Activated CD4-positive, alpha-beta T cell treated with anti-CD3 and anti-CD28 coated beads, Interleukin-2, amount 50 U/mL, for 4 hours (primary cell): ENCODE measurements around the gene CFAP61.

Experiments used
- DNase-seq, 2 experiments: peaks; one replicate each; pipeline ENCODE4 v3.0.0-alpha.2; 2020

CFAP61 gene

GRCh38 chr20:20181322-20181721, 129.0 kb downstream of the CFAP61 start:
- DNase-seq, result no peak

GRCh38 chr20:20184149-20184548, 131.8 kb downstream of the CFAP61 start:
- DNase-seq, result no peak

DNA sequence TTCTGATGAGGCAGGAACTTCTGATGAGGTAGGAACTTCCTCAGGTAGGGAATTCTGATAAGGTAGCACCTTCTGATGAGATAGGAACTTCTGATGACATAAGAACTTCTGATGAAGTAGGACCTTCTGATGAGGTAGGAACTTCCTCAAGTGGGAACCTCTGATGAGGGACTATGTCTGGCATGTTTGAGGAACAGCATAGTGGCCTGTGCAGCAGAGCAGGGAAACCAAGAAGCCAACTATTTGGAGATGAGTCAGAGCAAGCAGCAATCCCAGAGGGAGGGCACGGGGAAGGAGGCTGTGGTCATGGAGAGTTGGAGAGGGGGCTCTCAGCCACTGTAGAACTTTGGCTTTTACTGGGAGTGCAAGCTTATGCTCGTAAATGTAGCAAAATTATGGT, 132.4 kb downstream of the CFAP61 start:
- DNase-seq, result no peak

DNA sequence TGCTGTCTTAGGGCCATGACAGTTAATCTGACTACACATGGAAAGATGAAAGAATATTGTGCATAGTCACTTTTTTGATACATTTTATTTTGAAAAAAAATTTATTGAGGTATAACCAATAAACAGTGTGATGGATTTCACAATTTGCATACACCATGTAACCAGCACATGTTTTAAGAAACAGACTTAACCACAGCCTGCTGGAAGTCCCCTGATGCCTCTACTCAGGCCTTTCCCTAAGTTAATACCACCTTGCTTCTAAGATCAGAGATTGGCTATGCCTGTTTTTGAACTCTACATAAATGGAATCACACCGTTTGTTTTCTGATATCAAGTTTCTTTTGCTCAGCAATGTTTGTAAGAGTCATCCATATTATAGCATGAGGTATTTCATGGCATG, 136.3 kb downstream of the CFAP61 start:
- DNase-seq, result no peak

DNA sequence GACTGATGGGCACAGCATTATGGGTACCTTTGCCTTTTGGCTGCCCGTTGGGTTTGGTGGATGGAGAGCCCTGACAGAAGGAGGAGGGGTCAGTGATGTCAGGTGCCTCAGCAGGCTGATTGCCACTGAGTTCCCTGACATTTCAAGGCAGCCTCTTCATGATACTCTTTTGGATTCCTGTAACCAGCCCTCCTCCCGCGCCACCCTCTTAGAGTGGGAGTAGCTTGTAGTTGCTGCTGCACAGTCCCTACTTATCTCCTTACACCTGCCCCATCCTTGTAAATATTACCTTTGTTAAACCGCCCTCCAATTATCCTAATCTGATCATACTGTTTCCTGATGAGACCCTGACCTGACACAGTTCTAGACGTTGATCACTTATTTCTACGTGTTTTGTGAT, 140.0 kb downstream of the CFAP61 start:
- DNase-seq, result no peak

- DNase-seq, result no peak
Observed at GRCh38 chr20:20195021-20195705, 142.8 kb downstream of the CFAP61 start.

- DNase-seq, result no peak
Observed at GRCh38 chr20:20196610-20197009, 144.3 kb downstream of the CFAP61 start.

DNA sequence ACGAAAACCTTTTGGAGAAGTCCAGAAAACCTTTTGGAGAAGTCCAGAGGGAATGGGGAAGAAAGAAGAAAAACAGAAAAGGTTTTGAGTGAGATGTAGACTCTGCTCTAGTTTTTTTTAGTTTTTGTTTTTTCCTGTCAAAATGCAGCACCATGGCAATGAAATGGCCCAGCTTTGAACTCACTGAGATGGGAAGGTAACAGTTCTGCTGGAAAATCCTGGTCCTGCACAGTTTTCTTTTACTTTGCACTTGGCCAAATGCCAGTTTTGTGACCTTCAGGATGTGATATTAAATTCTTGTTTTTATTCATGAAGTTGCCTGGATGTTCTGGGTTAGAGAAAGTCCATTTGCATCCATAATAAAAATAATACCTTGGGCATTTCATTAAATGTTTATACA, 145.7 kb downstream of the CFAP61 start:
- DNase-seq, result no peak

GRCh38 chr20:20199361-20200160, 147.2 kb downstream of the CFAP61 start:
- DNase-seq, result no peak

DNA sequence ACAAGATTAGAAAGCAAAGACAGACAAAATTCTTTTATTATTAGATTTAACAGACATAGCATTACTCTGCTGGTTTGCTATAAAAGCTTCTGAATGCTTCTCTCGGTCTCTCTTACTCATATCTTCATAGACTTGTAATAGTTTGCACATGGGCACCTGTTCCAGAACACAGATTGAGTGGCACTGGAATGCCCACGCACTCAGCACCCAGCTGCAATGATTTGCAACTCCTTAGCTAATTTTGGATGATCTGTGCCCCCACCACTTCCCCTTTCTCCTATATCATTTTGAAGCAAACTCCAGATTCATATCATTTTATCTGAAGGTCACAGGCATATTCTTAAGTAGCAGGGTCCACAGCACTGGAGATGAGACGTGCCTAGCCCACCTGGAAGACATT, 148.8 kb downstream of the CFAP61 start:
- no peak for DNase-seq

DNA sequence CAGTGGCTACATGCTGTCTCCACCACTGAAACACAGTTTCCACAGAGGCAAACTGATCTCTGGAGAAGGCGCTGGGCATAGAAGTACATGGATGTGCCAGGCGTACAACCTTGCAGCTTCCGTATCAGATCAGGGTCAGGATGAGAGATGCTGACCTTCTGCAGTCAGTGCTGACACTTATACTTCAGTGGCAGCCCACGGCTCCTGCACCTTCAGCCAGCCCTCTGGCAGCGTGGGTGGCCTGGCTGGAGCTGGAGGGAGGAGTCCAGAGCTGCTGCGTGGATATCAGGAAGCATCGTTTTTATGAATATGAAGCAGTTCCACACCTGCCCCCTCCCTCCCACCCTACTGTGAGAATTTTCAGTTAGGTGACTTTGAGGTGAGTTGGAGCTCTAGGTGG, 149.3 kb downstream of the CFAP61 start:
- DNase-seq, result no peak

DNA sequence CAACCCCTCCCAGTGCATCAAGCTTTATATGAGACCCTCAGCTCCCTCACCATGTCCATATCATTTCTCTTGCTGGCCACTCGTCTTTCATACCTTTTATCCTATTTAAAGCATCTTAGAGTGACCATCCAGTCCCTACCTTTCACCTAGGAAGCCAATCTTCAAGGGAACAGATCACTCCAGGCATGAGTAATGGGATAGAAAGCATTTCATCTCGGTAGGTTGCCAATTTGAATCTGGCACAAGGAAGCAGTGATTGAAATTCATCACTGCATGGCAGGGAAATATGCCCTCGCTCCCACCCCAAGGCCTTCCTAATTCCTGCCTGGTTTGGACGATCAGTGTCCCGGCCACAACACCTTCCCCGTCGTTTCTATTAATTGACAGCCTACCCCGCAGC, 150.4 kb downstream of the CFAP61 start:
- DNase-seq, result no peak

DNA sequence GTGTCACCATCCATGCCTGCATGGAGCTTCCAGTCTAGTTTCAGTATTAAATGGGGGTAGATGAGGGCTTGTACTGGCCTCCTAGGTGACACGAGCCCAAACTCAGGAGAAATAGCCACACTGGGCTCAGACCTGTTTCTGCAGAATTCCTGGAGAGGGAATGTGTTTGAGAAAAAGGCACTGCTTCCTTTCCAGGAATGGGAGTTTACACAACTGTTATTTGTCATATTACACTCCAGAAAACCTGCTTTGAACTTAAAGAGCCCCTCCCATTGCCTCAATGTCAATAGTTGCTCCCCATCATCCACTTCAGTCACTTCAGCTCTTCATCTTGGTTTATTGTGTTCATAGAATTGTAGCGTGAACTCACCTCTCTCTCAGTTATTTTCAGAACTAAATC, 151.5 kb downstream of the CFAP61 start:
- DNase-seq, result no peak

- DNase-seq, result no peak
Observed at GRCh38 chr20:20204256-20204655, 151.9 kb downstream of the CFAP61 start.

GRCh38 chr20:20205141-20205861, 153.0 kb downstream of the CFAP61 start:
- no peak for DNase-seq

- no peak for DNase-seq
Observed at GRCh38 chr20:20205862-20206236, 153.5 kb downstream of the CFAP61 start.

DNA sequence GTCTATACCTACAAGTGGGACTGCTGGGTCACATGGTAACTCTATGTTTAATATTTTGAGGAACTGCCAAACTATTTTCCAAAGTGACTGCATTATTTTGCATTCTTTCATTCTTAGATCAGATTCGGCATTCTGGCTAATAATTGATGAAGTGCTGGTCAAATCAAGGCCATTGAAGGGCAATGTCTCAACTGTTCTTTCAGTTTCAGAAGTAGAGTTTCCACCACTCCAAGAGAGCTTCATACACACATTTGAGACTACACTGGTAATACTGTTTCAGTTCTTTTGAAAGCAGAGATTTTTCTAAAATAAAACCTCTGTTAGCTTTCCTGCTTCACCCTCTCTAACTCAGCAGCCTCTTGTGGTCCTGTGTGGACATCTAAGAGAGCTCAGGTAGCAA, 154.5 kb downstream of the CFAP61 start:
- DNase-seq, result no peak

GRCh38 chr20:20207291-20207690, 155.0 kb downstream of the CFAP61 start:
- no peak for DNase-seq

- DNase-seq, result no peak
Observed at GRCh38 chr20:20207872-20208271, 155.5 kb downstream of the CFAP61 start.

GRCh38 chr20:20209684-20210083, 157.4 kb downstream of the CFAP61 start:
- DNase-seq, result no peak

DNA sequence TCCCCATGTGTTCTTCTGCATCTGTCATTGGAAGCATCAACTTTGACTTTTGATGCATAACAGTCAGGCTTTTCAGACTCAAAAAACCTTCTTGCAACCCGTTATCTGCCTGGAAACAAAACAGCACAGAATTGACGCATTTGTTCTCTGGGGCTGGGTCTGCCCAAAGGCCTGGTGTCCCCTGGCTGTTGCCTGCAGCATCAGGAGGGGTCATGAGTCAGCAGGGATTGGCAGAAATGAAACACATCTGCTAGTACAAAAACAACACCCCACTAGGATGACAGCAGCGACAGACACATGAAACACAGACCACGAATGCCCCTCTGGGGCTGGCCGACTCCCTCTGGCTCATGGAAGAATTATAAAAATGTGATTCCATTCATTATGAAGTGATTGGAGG, 158.0 kb downstream of the CFAP61 start:
- no peak for DNase-seq

GRCh38 chr20:20210943-20211273, 158.6 kb downstream of the CFAP61 start:
- DNase-seq, result no peak

DNA sequence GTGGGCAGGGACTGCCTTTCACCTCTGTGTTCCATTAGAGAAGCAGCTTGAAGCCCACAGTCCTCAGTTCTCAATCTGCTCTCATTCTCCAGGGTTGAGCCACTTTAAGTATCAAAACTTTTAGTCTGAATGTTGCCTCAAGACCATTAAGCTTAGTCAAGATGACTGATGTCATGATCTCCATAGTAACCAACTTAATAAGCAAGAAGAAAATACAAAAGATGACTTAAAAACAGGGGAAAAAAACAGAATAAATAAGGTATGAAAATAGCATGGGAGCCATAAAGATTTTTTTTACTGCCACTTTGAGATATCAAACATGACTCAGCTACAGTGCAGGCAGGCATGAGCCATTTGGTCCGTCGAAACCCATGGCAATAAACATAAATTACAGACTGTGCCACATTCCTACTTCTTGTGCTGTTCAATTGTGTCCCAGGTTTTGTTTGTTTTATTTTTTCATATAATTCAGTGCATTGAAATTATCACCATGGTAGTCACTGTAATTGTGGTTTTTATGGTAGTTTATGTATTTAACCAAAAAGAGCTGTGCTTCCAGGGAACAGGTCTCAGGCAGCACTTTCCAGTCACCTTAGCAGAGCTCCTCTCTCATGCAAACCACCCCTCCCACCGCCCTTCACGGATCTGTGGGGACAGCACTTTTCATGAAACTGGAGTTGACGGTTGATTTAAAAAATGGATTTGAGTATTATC, 159.1 kb downstream of the CFAP61 start:
- no peak for DNase-seq
